ENCODE results near the gene PRKAG2.

The PRKAG2 gene

DNA sequence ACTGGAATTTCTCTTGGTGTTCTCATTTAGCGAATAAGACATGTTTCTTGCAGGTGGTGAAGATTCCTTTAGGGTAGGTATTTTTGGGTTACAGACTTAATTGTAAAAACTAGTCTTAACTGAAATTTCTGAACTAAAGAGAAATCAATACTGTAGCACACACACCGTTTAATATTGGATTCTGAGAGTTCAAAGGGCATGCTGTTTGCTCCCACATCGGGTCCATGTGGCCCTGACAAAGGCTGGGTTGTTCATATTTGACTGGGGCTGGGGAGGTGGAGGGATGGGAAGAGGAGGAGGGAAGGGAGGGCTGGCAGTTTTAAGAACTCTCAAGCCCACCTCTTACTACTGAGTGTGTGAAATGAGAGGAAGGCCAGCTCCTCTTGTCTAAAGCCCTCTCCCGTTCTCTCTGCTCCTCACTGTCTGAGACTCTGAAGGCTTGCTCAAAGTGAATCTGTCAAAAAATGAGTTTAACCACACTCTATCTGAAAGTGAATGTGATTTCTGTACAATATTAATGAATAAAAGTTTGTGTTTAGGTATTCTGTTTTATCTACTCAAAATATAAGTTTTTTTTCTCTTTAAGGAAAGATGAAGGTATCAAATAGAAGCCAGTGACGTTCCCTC, 317.2 kb downstream of the PRKAG2 start:
- Histone ChIP-seq H3K27ac (no peak overlapping the region), H3K4me3 (ENCODE audit: low read depth, low read length) (no peak overlapping the region), H3K27me3 (replicated peaks) (no peaks in the 10 kb centered on the region), H3K36me3 (replicated peaks) (peaks cover 58% of the 10 kb centered on the region)
- TF ChIP-seq, protein P1, sequence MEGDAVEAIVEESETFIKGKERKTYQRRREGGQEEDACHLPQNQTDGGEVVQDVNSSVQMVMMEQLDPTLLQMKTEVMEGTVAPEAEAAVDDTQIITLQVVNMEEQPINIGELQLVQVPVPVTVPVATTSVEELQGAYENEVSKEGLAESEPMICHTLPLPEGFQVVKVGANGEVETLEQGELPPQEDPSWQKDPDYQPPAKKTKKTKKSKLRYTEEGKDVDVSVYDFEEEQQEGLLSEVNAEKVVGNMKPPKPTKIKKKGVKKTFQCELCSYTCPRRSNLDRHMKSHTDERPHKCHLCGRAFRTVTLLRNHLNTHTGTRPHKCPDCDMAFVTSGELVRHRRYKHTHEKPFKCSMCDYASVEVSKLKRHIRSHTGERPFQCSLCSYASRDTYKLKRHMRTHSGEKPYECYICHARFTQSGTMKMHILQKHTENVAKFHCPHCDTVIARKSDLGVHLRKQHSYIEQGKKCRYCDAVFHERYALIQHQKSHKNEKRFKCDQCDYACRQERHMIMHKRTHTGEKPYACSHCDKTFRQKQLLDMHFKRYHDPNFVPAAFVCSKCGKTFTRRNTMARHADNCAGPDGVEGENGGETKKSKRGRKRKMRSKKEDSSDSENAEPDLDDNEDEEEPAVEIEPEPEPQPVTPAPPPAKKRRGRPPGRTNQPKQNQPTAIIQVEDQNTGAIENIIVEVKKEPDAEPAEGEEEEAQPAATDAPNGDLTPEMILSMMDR (IDR thresholded peaks at IDR 0.05; ENCODE audit: low read depth, low read length, missing control alignments): no peak
- no peak for DNase-seq
- in situ Hi-C loops (cut with HindIII; ENCODE audit: low pct_ligation_motif_present, low sequenced_read_pairs): no loop called here

DNA sequence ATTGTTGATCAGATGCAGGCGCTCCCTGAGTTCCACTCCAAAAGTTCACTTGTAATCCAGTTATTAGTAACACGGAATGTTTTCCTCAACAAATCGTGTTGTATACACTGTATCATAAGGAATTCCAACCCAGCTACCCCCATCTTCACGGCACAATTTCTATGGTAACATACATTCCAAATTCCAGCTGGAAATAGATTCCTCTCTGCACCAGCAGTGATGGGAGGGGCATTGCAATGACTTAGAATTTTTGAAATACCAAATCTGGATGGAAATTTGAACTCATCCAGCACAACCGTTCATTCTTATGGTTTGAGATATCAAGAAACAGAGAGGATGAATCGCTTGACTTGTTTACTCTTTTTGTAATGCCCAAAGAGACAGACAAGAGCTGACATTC, 318.3 kb downstream of the PRKAG2 start:
- in situ Hi-C loops (cut with HindIII; ENCODE audit: low pct_ligation_motif_present, low sequenced_read_pairs): no loop called here
- H3K36me3 ChIP-seq (replicated peaks): peaks cover 47% of the 10 kb centered on the region
- TF ChIP-seq, protein P1 (IDR thresholded peaks at IDR 0.05; ENCODE audit: low read depth, low read length, missing control alignments): no peak
- peak; percentile 82 for DNase-seq
- peak overlapping the region; percentile 60 for H3K27ac ChIP-seq
- no peak overlapping the region for H3K4me3 ChIP-seq (ENCODE audit: low read depth, low read length)
- H3K27me3 ChIP-seq (replicated peaks): no peaks in the 10 kb centered on the region

DNA sequence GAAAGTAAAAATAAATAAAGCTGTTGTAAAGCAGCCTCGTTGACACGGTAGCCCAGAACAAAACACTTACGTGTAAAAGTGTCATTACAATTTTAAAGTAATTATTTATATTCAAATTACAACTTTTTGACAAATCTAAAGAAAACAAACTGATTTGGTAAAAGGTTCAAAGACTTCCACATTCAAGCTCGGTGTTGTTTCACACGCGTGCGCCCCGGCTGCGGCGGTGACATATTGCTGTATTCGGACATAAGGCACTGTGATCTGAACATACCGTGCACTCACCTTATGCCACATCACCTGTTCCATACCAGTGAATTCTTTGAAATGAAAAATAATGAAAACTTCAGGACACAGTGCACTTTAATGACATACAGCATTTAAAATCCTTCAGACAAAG, 320.3 kb downstream of the PRKAG2 start:
- TF ChIP-seq, protein P1 (IDR thresholded peaks at IDR 0.05; ENCODE audit: low read depth, low read length, missing control alignments): no peak
- H3K27me3 ChIP-seq (replicated peaks): no peaks in the 10 kb centered on the region

DNA sequence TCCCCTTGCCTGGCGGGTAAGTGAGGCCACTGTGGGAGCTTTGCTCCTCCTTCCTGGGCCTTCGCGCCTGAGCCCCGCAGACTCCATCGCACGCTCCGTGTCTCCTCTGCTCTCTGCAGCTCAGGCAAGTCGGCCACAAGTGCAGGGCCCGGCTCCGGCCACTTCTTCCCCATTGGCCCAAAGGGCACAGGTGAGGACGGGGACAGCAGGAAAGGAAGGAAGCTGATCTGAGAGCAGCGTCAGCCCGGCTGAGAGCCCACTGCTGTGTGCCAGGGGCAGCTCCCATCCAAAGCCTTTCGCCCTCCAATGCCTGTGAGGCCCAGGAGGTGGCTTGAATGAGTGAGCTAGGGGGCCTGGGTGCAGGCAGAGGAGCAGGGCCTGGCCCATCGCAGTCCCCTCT, 323.6 kb downstream of the PRKAG2 start:
- DNase-seq: no peak

More for the DNA sequence above, 320.3 kb downstream of the PRKAG2 start:
- in situ Hi-C loops (cut with HindIII; ENCODE audit: low pct_ligation_motif_present, low sequenced_read_pairs): no loop called here
- no peak overlapping the region for H3K4me3 ChIP-seq (ENCODE audit: low read depth, low read length)
- DNase-seq: no peak
- H3K36me3 ChIP-seq (replicated peaks): peaks cover 41% of the 10 kb centered on the region
- H3K27ac ChIP-seq: no peak overlapping the region

DNA sequence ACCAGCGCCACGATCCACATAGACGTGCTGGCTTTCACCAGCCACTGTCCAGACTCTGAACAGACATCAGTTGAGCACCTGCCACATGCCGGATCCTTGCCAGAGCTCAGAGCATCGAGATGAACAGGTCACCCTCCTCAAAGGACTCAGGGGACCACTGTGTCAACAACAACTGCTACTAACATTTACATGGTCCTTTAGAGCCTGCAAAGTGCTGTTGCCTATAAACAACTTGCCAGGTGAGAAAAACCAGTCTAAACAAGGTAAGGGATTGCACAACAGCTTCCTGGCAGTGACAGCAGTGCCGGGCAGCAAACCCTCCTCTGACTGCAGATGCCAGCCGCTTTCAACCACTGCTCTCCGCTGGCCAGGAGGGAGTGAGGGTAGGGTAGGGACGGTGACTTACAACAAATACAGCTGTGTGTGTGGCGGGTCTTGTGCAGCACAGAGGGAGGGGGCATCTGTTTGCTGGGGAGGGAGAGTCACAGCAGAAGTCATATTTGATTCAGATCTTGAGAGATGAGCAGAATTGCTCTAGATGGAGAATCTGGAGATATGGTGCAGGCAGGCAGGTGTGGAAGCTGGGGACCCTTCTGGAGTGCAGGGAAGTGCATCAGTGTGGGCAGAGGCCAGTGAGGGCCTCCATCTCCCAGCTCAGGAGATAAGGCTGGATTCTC, 324.4 kb downstream of the PRKAG2 start:
- DNase-seq: no peak
- Histone ChIP-seq H3K36me3 (replicated peaks) (peaks cover 13% of the 10 kb centered on the region), H3K27ac (no peak overlapping the region), H3K4me3 (ENCODE audit: low read depth, low read length) (no peak overlapping the region), H3K27me3 (replicated peaks) (no peaks in the 10 kb centered on the region)
- in situ Hi-C loops (cut with HindIII; ENCODE audit: low pct_ligation_motif_present, low sequenced_read_pairs): no loop called here
- TF ChIP-seq, protein P1 (IDR thresholded peaks at IDR 0.05; ENCODE audit: low read depth, low read length, missing control alignments): no peak

More for the DNA sequence above, 323.6 kb downstream of the PRKAG2 start:
- in situ Hi-C loops (cut with HindIII; ENCODE audit: low pct_ligation_motif_present, low sequenced_read_pairs): no loop called here
- TF ChIP-seq, protein P1 (IDR thresholded peaks at IDR 0.05; ENCODE audit: low read depth, low read length, missing control alignments): no peak
- peaks cover 16% of the 10 kb centered on the region for H3K36me3 ChIP-seq (replicated peaks)
- H3K27ac ChIP-seq: no peak overlapping the region
- no peak overlapping the region for H3K4me3 ChIP-seq (ENCODE audit: low read depth, low read length)
- no peaks in the 10 kb centered on the region for H3K27me3 ChIP-seq (replicated peaks)

All from brain microvascular endothelial cell (primary cell).